H9 (cell line): ENCODE data around the gene OR10A3. TPM values are rescaled to one million over a fixed set of nuclear protein-coding genes. Genes with fewer than 3 reads are reported as not detected.

Experiments
- DNase-seq: peaks from one replicate; pipeline ENCODE4 v3.0.0-alpha.2; 2017
- H2AFZ ChIP-seq: one replicate; pipeline ENCODE4 v1.6.1; 2013; ENCODE audit warnings: mild to moderate bottlenecking, low read length, control low read depth, moderate library complexity
- H2AK5ac ChIP-seq: 2 replicates; pipeline ENCODE4 v1.6.1; 2013; ENCODE audit warnings: low read length, control low read depth, mixed read lengths; ENCODE audit not compliant: insufficient read length
- H2BK120ac ChIP-seq: one replicate; pipeline ENCODE4 v1.6.1; 2013; ENCODE audit warnings: low read depth, mild to moderate bottlenecking, low read length, control low read depth, inconsistent platforms; ENCODE audit not compliant: poor library complexity, severe bottlenecking
- H2BK12ac ChIP-seq: 2 replicates; pipeline ENCODE4 v1.6.1; 2013; ENCODE audit warnings: low read length, control low read depth, mixed read lengths, low read depth; ENCODE audit not compliant: insufficient read length
- H2BK15ac ChIP-seq: 2 replicates; pipeline ENCODE4 v1.6.1; 2013; ENCODE audit warnings: low read depth, low read length, control low read depth
- H2BK20ac ChIP-seq: one replicate; pipeline ENCODE4 v1.6.1; 2013; ENCODE audit warnings: low read depth, mild to moderate bottlenecking, low read length, control low read depth, inconsistent platforms; ENCODE audit not compliant: poor library complexity, severe bottlenecking
- H2BK5ac ChIP-seq: 2 replicates; pipeline ENCODE4 v1.6.1; 2013; ENCODE audit warnings: low read length, control low read depth, mixed read lengths; ENCODE audit not compliant: insufficient read length
- H3K14ac ChIP-seq: 2 replicates; pipeline ENCODE4 v1.6.1; 2013; ENCODE audit warnings: low read length, control low read depth; ENCODE audit not compliant: insufficient read depth
- H3K18ac ChIP-seq: 2 replicates; pipeline ENCODE4 v1.6.1; 2013; ENCODE audit warnings: low read depth, mild to moderate bottlenecking, mixed read lengths, low read length, control low read depth; ENCODE audit not compliant: insufficient read length
- H3K23ac ChIP-seq: 2 replicates; pipeline ENCODE4 v1.6.1; 2013; ENCODE audit warnings: low read length, control low read depth, mixed read lengths, low read depth; ENCODE audit not compliant: insufficient read length
- H3K23me2 ChIP-seq: 2 replicates; pipeline ENCODE4 v1.6.1; 2013; ENCODE audit warnings: low read depth, mild to moderate bottlenecking, mixed read lengths, low read length, control low read depth; ENCODE audit not compliant: insufficient read length, poor library complexity, severe bottlenecking
- H3K27ac ChIP-seq: 2 replicates; pipeline ENCODE4 v1.5.1; 2013; ENCODE audit warnings: low read length, control low read depth, mixed read lengths, low read depth; ENCODE audit not compliant: insufficient read length
- H3K27me3 ChIP-seq: 2 replicates; pipeline ENCODE4 v1.6.1; 2013; ENCODE audit warnings: low read length, control low read depth, inconsistent platforms; ENCODE audit not compliant: insufficient read depth
- H3K4ac ChIP-seq: 2 replicates; pipeline ENCODE4 v1.6.1; 2013; ENCODE audit warnings: low read depth, mild to moderate bottlenecking, control low read depth, inconsistent platforms, low read length, moderate library complexity
- H3K4me1 ChIP-seq: 2 replicates; pipeline ENCODE4 v1.6.1; 2013; ENCODE audit warnings: low read length, control low read depth, inconsistent platforms; ENCODE audit not compliant: insufficient read depth
- H3K4me2 ChIP-seq: 2 replicates; pipeline ENCODE4 v1.6.1; 2013; ENCODE audit warnings: low read length, control low read depth, mixed read lengths; ENCODE audit not compliant: insufficient read length, insufficient read depth
- H3K56ac ChIP-seq: 2 replicates; pipeline ENCODE4 v1.6.1; 2013; ENCODE audit warnings: low read depth, mild to moderate bottlenecking, mixed read lengths, low read length, control low read depth; ENCODE audit not compliant: insufficient read length
- H3K79me1 ChIP-seq: 2 replicates; pipeline ENCODE4 v1.6.1; 2013; ENCODE audit warnings: low read depth, mild to moderate bottlenecking, moderate library complexity, low read length, control low read depth, inconsistent platforms; ENCODE audit not compliant: insufficient read depth, poor library complexity, severe bottlenecking
- H3K79me2 ChIP-seq: 2 replicates; pipeline ENCODE4 v1.6.1; 2013; ENCODE audit warnings: low read length, control low read depth, inconsistent platforms; ENCODE audit not compliant: insufficient read depth
- H3K9ac ChIP-seq: 2 replicates; pipeline ENCODE4 v1.6.1; 2013; ENCODE audit warnings: low read length, control low read depth, mixed read lengths; ENCODE audit not compliant: insufficient read length; ENCODE audit errors: extremely low read depth
- H3K9me3 ChIP-seq: one replicate; pipeline ENCODE4 v1.6.1; 2013; ENCODE audit warnings: low read depth, low read length, inconsistent platforms; ENCODE audit not compliant: control insufficient read depth
- H3T11ph ChIP-seq: one replicate; pipeline ENCODE4 v1.6.1; 2013; ENCODE audit warnings: mild to moderate bottlenecking, low read length, control low read depth, inconsistent platforms
- H4K20me1 ChIP-seq: one replicate; pipeline ENCODE4 v1.6.1; 2013; ENCODE audit not compliant: control insufficient read depth, insufficient read length, insufficient read depth
- H4K5ac ChIP-seq: 2 replicates; pipeline ENCODE4 v1.6.1; 2013; ENCODE audit warnings: low read depth, mild to moderate bottlenecking, mixed read lengths, low read length, control low read depth; ENCODE audit not compliant: insufficient read length
- H4K8ac ChIP-seq: replicated peaks from 2 replicates; pipeline ENCODE4 v1.6.1; 2013; ENCODE audit warnings: low read length, control low read depth, mixed read lengths, low read depth; ENCODE audit not compliant: insufficient read length
- H4K91ac ChIP-seq: 2 replicates; pipeline ENCODE4 v1.6.1; 2013; ENCODE audit warnings: low read depth, mild to moderate bottlenecking, moderate library complexity, mixed read lengths, low read length, control low read depth; ENCODE audit not compliant: insufficient read length
- H3K27ac Mint-ChIP-seq, 3 experiments: 2 replicates in 2 of 3; 3 replicates in 1 of 3; pipeline ENCODE4 v1.8.0; 2020 to 2021; ENCODE audit warnings: mixed read lengths in 3 of 3, mild to moderate bottlenecking in 1 of 3, moderate library complexity in 1 of 3
- H3K27me3 Mint-ChIP-seq: 2 replicates; pipeline ENCODE4 v1.8.0; 2021; ENCODE audit warnings: low read depth, mild to moderate bottlenecking, moderate library complexity, mixed read lengths
- H3K36me3 Mint-ChIP-seq, 3 experiments: 2 replicates in 2 of 3; 3 replicates in 1 of 3; pipeline ENCODE4 v1.8.0; 2020 to 2021; ENCODE audit warnings: low read depth in 3 of 3, mixed read lengths in 3 of 3; ENCODE audit not compliant: insufficient read depth in 1 of 3
- H3K4me1 Mint-ChIP-seq, 2 experiments: 2 replicates each; pipeline ENCODE4 v1.8.0; 2020; ENCODE audit warnings: mixed read lengths in 2 of 2
- H3K4me3 Mint-ChIP-seq, 2 experiments: 2 replicates in 1 of 2; 3 replicates in 1 of 2; pipeline ENCODE4 v1.8.0; 2020 to 2021; ENCODE audit warnings: mild to moderate bottlenecking in 2 of 2, mixed read lengths in 2 of 2, moderate library complexity in 1 of 2
- H3K9me3 Mint-ChIP-seq, 2 experiments: 2 replicates in 1 of 2; 3 replicates in 1 of 2; pipeline ENCODE4 v1.8.0; 2020; ENCODE audit warnings: mild to moderate bottlenecking in 2 of 2, mixed read lengths in 2 of 2, moderate library complexity in 1 of 2
- CTCF ChIP-seq: fragments of 200-600 bp; sonication (generic); conservative IDR thresholded peaks from 3 replicates; pipeline ENCODE4 v1.8.0; 2021; ENCODE audit warnings: antibody characterized with exemption, mild to moderate bottlenecking
- WGBS: extraction: QIAGEN DNeasy Blood & Tissue Kit; methylation state at CpG from one replicate; pipeline ENCODE4 v1.1.7; 2013; ENCODE audit warnings: missing lambda C conversion rate, low lambda C conversion rate, mixed read lengths; ENCODE audit not compliant: insufficient read length; ENCODE audit errors: extremely low coverage; 5-methylcytosine and 5-hydroxymethylcytosine counted together
- total RNA-seq: library from RNA; stranded (reverse); gene quantifications from 2 replicates; pipeline ENCODE4 v1.2.1, GENCODE V29; 2021

The OR10A3 gene
- total RNA-seq, 1 experiment from 2014 or later, result not detected

GRCh38 chr11:7903940-7904339 lies 37.6 kb downstream of the OR10A3 start:
- Histone ChIP-seq H2BK12ac (no peak overlapping the region), H2BK120ac (no peak overlapping the region), H3K23me2 (no peaks in the 10 kb centered on the region), H3K9ac (peak overlapping the region; percentile 13), H4K20me1 (peaks cover 3% of the 10 kb centered on the region), H3K56ac (no peak overlapping the region), H3K14ac (no peak overlapping the region), H3K4me1 (peaks cover 4% of the 10 kb centered on the region; the same call in 1 of the 2 replicates), H3K9me3 (no peaks in the 10 kb centered on the region), H2AK5ac (no peak overlapping the region), H3K18ac (no peak overlapping the region), H3T11ph (no peak overlapping the region), H3K79me1 (no peaks in the 10 kb centered on the region), H3K79me2 (no peaks in the 10 kb centered on the region), H2BK15ac (no peak overlapping the region), H4K5ac (no peak overlapping the region), H3K23ac (no peak overlapping the region), H3K4me2 (peak overlapping the region; percentile 50), H3K4ac (no peak overlapping the region), H3K27ac (no peak overlapping the region), H2BK20ac (no peak overlapping the region), H2AFZ (no peak overlapping the region), H3K27me3 (no peaks in the 10 kb centered on the region), H4K8ac (no peak overlapping the region), H2BK5ac (no peak overlapping the region), H4K91ac (no peak overlapping the region)
- Mint-ChIP-seq H3K9me3 (peaks cover 3 to 5% of the 10 kb centered on the region in 2 experiments; a peak in 2 of 5 replicates), H3K4me3 (no peak overlapping the region; a peak in 1 of 5 replicates), H3K27ac (peak overlapping the region in 1 of 3 experiments; percentile 32; a peak in 2 of 7 replicates), H3K27me3 (no peaks in the 10 kb centered on the region; the same call in 1 of the 2 replicates), H3K4me1 (peaks cover 56 to 70% of the 10 kb centered on the region in 2 experiments), H3K36me3 (peaks cover 0 to 10% (median 0%) of the 10 kb centered on the region in 3 experiments; a peak in 2 of 7 replicates)
- no CpG with 5 or more reads among the region's 2 CpGs for WGBS
- TF ChIP-seq CTCF, result no peak
- no peak for DNase-seq
